Iris pigment epithelial cell (primary cell): ENCODE results near the gene PPP1R1C.

Experiments
- DNase-seq: peaks from one replicate; pipeline ENCODE4 v3.0.0-alpha.2; 2011; ENCODE audit warnings: low read depth

The PPP1R1C gene

GRCh38 chr2:182064019-182064778 is 78.5 kb downstream of the PPP1R1C start:
- no peak for DNase-seq

GRCh38 chr2:182066400-182067087 is 80.9 kb downstream of the PPP1R1C start:
- DNase-seq = peak; percentile 99

- no peak for DNase-seq
Observed at GRCh38 chr2:182067393-182067792, 81.7 kb downstream of the PPP1R1C start.

GRCh38 chr2:182068811-182069210 is 83.2 kb downstream of the PPP1R1C start:
- DNase-seq = peak; percentile 32

- no peak for DNase-seq
Observed at GRCh38 chr2:182069416-182069815, 83.8 kb downstream of the PPP1R1C start.

- no peak for DNase-seq
Observed at GRCh38 chr2:182069908-182070307, 84.3 kb downstream of the PPP1R1C start.

GRCh38 chr2:182070736-182071135 is 85.1 kb downstream of the PPP1R1C start:
- DNase-seq = no peak

GRCh38 chr2:182072861-182073260 is 87.2 kb downstream of the PPP1R1C start:
- no peak for DNase-seq

GRCh38 chr2:182073613-182074012 is 88.0 kb downstream of the PPP1R1C start:
- no peak for DNase-seq

GRCh38 chr2:182077023-182077422 is 91.4 kb downstream of the PPP1R1C start:
- DNase-seq = peak; percentile 52

- DNase-seq = peak; percentile 94
Observed at GRCh38 chr2:182077448-182078142, 91.9 kb downstream of the PPP1R1C start.

GRCh38 chr2:182078988-182079602 is 93.4 kb downstream of the PPP1R1C start:
- no peak for DNase-seq

- DNase-seq = no peak
Observed at GRCh38 chr2:182080493-182080892, 94.8 kb downstream of the PPP1R1C start.

- DNase-seq = no peak
Observed at GRCh38 chr2:182081602-182082260, 96.1 kb downstream of the PPP1R1C start.

GRCh38 chr2:182088681-182089320 is 103.1 kb downstream of the PPP1R1C start:
- no peak for DNase-seq

GRCh38 chr2:182090486-182090885 is 104.8 kb downstream of the PPP1R1C start:
- no peak for DNase-seq

- DNase-seq = no peak
Observed at GRCh38 chr2:182097571-182098164, 112.0 kb downstream of the PPP1R1C start.

- no peak for DNase-seq
Observed at GRCh38 chr2:182098648-182099047, 113.0 kb downstream of the PPP1R1C start.

- DNase-seq = peak; percentile 5
Observed at GRCh38 chr2:182101263-182101662, 115.6 kb downstream of the PPP1R1C start.

GRCh38 chr2:182103526-182103925 is 117.9 kb downstream of the PPP1R1C start:
- peak; percentile 2 for DNase-seq

GRCh38 chr2:182110347-182110746 is 124.7 kb downstream of the PPP1R1C start:
- no peak for DNase-seq
